CD14-positive monocyte (primary cell): ENCODE measurements around the gene TM6SF1. TPM values are rescaled to one million over a fixed set of nuclear protein-coding genes. Genes with fewer than 3 reads are reported as not detected.

ENCODE experiments used
- DNase-seq, 3 donors: peaks; one replicate each; pipeline ENCODE4 v3.0.0-alpha.2; 2011 to 2022
- H2AFZ ChIP-seq: 2 replicates; pipeline ENCODE4 v1.6.0; 2012; ENCODE audit warnings: mild to moderate bottlenecking, low read depth, low read length, inconsistent platforms; ENCODE audit not compliant: insufficient read depth, poor library complexity, severe bottlenecking
- H3K27ac ChIP-seq, 2 donors: 1 replicate in 1 of 2; 2 replicates in 1 of 2; pipeline ENCODE4 v1.5.1; 2012 to 2013; ENCODE audit warnings: low read length in 2 of 2, control low read depth in 1 of 2, inconsistent platforms in 1 of 2, low read depth in 1 of 2, mild to moderate bottlenecking in 1 of 2
- H3K27me3 ChIP-seq, 2 donors: one replicate each; pipeline versions ENCODE4 v1.6.0 to v1.6.1; 2011 to 2013; ENCODE audit warnings: low read length in 2 of 2; ENCODE audit not compliant: control insufficient read depth in 2 of 2, insufficient read depth in 2 of 2
- H3K36me3 ChIP-seq, 2 donors: replicated peaks in 1 of 2; 1 replicate in 1 of 2; 2 replicates in 1 of 2; pipeline versions ENCODE4 v1.5.1 to v1.6.1; 2012 to 2013; ENCODE audit warnings: low read length in 2 of 2, control low read depth in 1 of 2, inconsistent platforms in 1 of 2, mild to moderate bottlenecking in 1 of 2; ENCODE audit not compliant: insufficient read depth in 2 of 2, control insufficient read depth in 1 of 2
- H3K4me1 ChIP-seq, 2 donors: 1 replicate in 1 of 2; 2 replicates in 1 of 2; pipeline versions ENCODE4 v1.5.1 to v1.6.1; 2012 to 2013; ENCODE audit warnings: low read length in 2 of 2, control low read depth in 1 of 2, inconsistent platforms in 1 of 2, mild to moderate bottlenecking in 1 of 2, moderate library complexity in 1 of 2; ENCODE audit not compliant: insufficient read depth in 2 of 2, control insufficient read depth in 1 of 2
- H3K4me2 ChIP-seq: replicated peaks from 2 replicates; pipeline ENCODE3; 2012; ENCODE audit warnings: low read length, moderate library complexity, mild to moderate bottlenecking; ENCODE audit not compliant: poor library complexity, severe bottlenecking; ENCODE audit errors: extremely low read depth
- H3K4me3 ChIP-seq, 3 experiments: fragments of 200-600 bp in 1 of 3; sonication (generic) in 1 of 3; replicated peaks in 1 of 3; 1 replicate in 2 of 3; 2 replicates in 1 of 3; pipeline ENCODE4 v1.5.1; 2011 to 2013; ENCODE audit warnings: low read length in 3 of 3, mild to moderate bottlenecking in 3 of 3, control low read depth in 2 of 3, low read depth in 2 of 3, inconsistent platforms in 1 of 3, moderate library complexity in 1 of 3
- H3K79me2 ChIP-seq: 2 replicates; pipeline ENCODE4 v1.6.0; 2012; ENCODE audit warnings: mild to moderate bottlenecking, control low read depth, inconsistent platforms, low read length, moderate library complexity; ENCODE audit not compliant: insufficient read depth
- H3K9ac ChIP-seq: 2 replicates; pipeline ENCODE4 v1.6.0; 2017; ENCODE audit warnings: low read length, mild to moderate bottlenecking; ENCODE audit not compliant: insufficient read depth, poor library complexity, severe bottlenecking
- H3K9me3 ChIP-seq, 2 donors: replicated peaks in 1 of 2; 1 replicate in 1 of 2; 2 replicates in 1 of 2; pipeline versions ENCODE4 v1.5.1 to v1.6.1; 2012 to 2013; ENCODE audit warnings: low read length in 2 of 2, control low read depth in 1 of 2; ENCODE audit not compliant: control insufficient read depth in 1 of 2, insufficient read depth in 1 of 2
- H4K20me1 ChIP-seq: 2 replicates; pipeline ENCODE4 v1.6.0; 2012; ENCODE audit warnings: mild to moderate bottlenecking, low read length, control low read depth, moderate library complexity; ENCODE audit not compliant: insufficient read depth
- H3K27ac Mint-ChIP-seq, 7 donors: one replicate each; pipeline ENCODE4 v1.8.0; 2020; ENCODE audit warnings: mild to moderate bottlenecking in 7 of 7, mixed read lengths in 7 of 7, moderate library complexity in 6 of 7, inconsistent platforms in 2 of 7
- H3K27me3 Mint-ChIP-seq, 3 donors: one replicate each; pipeline ENCODE4 v1.8.0; 2021 to 2022; ENCODE audit warnings: low read depth in 3 of 3, mild to moderate bottlenecking in 3 of 3, mixed read lengths in 3 of 3, moderate library complexity in 3 of 3, inconsistent platforms in 1 of 3
- H3K36me3 Mint-ChIP-seq, 2 donors: one replicate each; pipeline ENCODE4 v1.8.0; 2020; ENCODE audit warnings: mixed read lengths in 2 of 2, inconsistent platforms in 1 of 2, mild to moderate bottlenecking in 1 of 2
- H3K4me1 Mint-ChIP-seq: one replicate; pipeline ENCODE4 v1.8.0; 2020; ENCODE audit warnings: mild to moderate bottlenecking, mixed read lengths
- H3K4me3 Mint-ChIP-seq, 2 donors: one replicate each; pipeline ENCODE4 v1.8.0; 2020; ENCODE audit warnings: mild to moderate bottlenecking in 2 of 2, mixed read lengths in 2 of 2, moderate library complexity in 1 of 2
- H3K9me3 Mint-ChIP-seq, 7 donors: one replicate each; pipeline ENCODE4 v1.8.0; 2020 to 2022; ENCODE audit warnings: mixed read lengths in 7 of 7, mild to moderate bottlenecking in 6 of 7, moderate library complexity in 6 of 7, inconsistent platforms in 2 of 7
- WGBS: methylation state at CpG from one replicate; pipeline ENCODE4 v1.1.5; 2013; ENCODE audit warnings: missing lambda C conversion rate; ENCODE audit not compliant: insufficient coverage; 5-methylcytosine and 5-hydroxymethylcytosine counted together
- intact Hi-C, 2 donors: fragments of 100-400 bp; cut with micrococcal nuclease; formaldehyde crosslinking; loops; one replicate each; pipeline versions ENCODE4 v1.15.0 to v1.15.1; 2023
- polyA plus RNA-seq, 3 donors: library from polyadenylated mRNA; depleted of rRNA in 1 of 3; unstranded in 2 of 3; stranded (reverse) in 1 of 3; fragments of 300-500 nt in 2 of 3; fragments of >200 nt in 1 of 3; fragmentation: Illumina TruSeq in 2 of 3; gene quantifications; 1 replicate in 2 of 3; 2 replicates in 1 of 3; pipeline ENCODE4 v1.2.3, GENCODE V29; 2012 to 2021
- small RNA-seq: library from RNA; depleted of rRNA; stranded (forward); fragments of <200 nt; gene quantifications from one replicate; pipeline ENCODE3, GENCODE V24; 2012; ENCODE audit warnings: low read depth; ENCODE audit not compliant: insufficient read length
- TF ChIP-seq, protein P1 (sequence below): fragments of 200-600 bp; IDR thresholded peaks from one replicate; pipeline ENCODE4 v1.8.0; 2022; ENCODE audit warnings: antibody characterized with exemption, mild to moderate bottlenecking

Gene TM6SF1
- polyA plus RNA-seq, 3 donors: 21.3 to 46.0 (median 35.4) TPM

DNA sequence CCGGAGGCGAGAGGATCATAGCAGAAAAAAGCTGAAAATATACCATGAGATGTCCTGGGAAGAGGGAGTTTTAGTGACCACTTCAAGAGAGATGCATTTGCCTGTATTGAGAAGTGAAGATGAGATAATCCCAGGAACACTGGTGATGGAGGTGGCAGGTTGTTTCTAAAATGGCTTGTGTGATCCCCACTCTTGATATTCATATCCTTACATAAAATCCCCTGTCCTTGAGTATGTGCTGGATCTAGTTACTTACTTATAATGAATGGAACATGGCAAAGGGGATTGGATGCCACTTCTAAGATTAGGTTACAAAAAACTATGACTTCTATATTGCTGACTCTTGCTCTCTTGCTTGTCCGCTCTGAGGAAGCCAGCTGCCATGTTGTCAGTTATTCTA lies 78.1 kb downstream of the TM6SF1 start:
- no peak for DNase-seq
- Histone ChIP-seq H2AFZ (no peak overlapping the region), H3K36me3 (no peaks in the 10 kb centered on the region), H3K27ac (no peak overlapping the region), H3K79me2 (no peaks in the 10 kb centered on the region), H3K4me2 (no peak overlapping the region), H3K9ac (no peak overlapping the region), H3K4me3 (no peak overlapping the region), H3K9me3 (no peaks in the 10 kb centered on the region), H3K4me1 (no peaks in the 10 kb centered on the region), H4K20me1 (no peaks in the 10 kb centered on the region), H3K27me3 (no peaks in the 10 kb centered on the region)
- peaks cover 0 to 2% (median 1%) of the 10 kb centered on the region in 3 donors for H3K27me3 Mint-ChIP-seq
- no peaks in the 10 kb centered on the region for H3K4me1 Mint-ChIP-seq
- intact Hi-C loops: no loop called here
- no peaks in the 10 kb centered on the region for H3K36me3 Mint-ChIP-seq
- TF ChIP-seq, protein P1, sequence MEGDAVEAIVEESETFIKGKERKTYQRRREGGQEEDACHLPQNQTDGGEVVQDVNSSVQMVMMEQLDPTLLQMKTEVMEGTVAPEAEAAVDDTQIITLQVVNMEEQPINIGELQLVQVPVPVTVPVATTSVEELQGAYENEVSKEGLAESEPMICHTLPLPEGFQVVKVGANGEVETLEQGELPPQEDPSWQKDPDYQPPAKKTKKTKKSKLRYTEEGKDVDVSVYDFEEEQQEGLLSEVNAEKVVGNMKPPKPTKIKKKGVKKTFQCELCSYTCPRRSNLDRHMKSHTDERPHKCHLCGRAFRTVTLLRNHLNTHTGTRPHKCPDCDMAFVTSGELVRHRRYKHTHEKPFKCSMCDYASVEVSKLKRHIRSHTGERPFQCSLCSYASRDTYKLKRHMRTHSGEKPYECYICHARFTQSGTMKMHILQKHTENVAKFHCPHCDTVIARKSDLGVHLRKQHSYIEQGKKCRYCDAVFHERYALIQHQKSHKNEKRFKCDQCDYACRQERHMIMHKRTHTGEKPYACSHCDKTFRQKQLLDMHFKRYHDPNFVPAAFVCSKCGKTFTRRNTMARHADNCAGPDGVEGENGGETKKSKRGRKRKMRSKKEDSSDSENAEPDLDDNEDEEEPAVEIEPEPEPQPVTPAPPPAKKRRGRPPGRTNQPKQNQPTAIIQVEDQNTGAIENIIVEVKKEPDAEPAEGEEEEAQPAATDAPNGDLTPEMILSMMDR: no peak
- H3K9me3 Mint-ChIP-seq: no peaks in the 10 kb centered on the region
- H3K27ac Mint-ChIP-seq: no peak overlapping the region
- 100% methylated on average over 3 of the region's 3 CpGs for WGBS
- no peak overlapping the region for H3K4me3 Mint-ChIP-seq

Small RNAs within 50 kb of the gene (small RNA-seq; reads per million reads assigned to genes)
- gene MIR4515: not detected

Other genes starting within 250 kb of the TM6SF1 start
- gene HOMER2, start 154.9 kb upstream of the TM6SF1 start, polyA plus RNA-seq: 1 to 10 TPM in 2 of 3 donors, under 1 TPM in 1; 0.92 to 2.4 (median 1.6) TPM
- 10 to 100 TPM in 2 of 3 donors, 1 to 10 TPM in 1; 6.1 to 39.9 (median 27.7) TPM for gene RAMAC, start 121.4 kb upstream of the TM6SF1 start, polyA plus RNA-seq
- 10 to 100 TPM; 13.0 to 32.1 (median 25.7) TPM for gene C15orf40, start 96.0 kb upstream of the TM6SF1 start, polyA plus RNA-seq
- gene BTBD1, start 40.4 kb upstream of the TM6SF1 start, polyA plus RNA-seq: 10 to 100 TPM; 18.0 to 48.8 (median 37.2) TPM
- 1 to 10 TPM in 1 of 3 donors, under 1 TPM in 2; 0.35 to 1.1 (median 0.69) TPM for gene HDGFL3, start 100.2 kb downstream of the TM6SF1 start, polyA plus RNA-seq
- not detected for gene BNC1, start 177.0 kb downstream of the TM6SF1 start, polyA plus RNA-seq